Mesodermal cell (in vitro differentiated cells): Measurements from ENCODE around the gene SRPX2. TPM values are rescaled to one million over a fixed set of nuclear protein-coding genes. Genes with fewer than 3 reads are reported as not detected.

Source experiments
- H3K27ac ChIP-seq: 2 replicates; pipeline ENCODE4 v1.7.0; 2013; ENCODE audit warnings: mild to moderate bottlenecking, low read depth, low read length, moderate library complexity; ENCODE audit not compliant: severe bottlenecking
- H3K36me3 ChIP-seq: 2 replicates; pipeline ENCODE4 v1.7.1; 2013; ENCODE audit warnings: mild to moderate bottlenecking, low read length, moderate library complexity; ENCODE audit not compliant: control insufficient read depth, insufficient read depth
- H3K4me1 ChIP-seq: one replicate; pipeline ENCODE4 v1.7.1; 2013; ENCODE audit warnings: mild to moderate bottlenecking, low read length; ENCODE audit not compliant: insufficient read depth, control insufficient read depth, poor library complexity, severe bottlenecking
- H3K4me3 ChIP-seq: 2 replicates; pipeline ENCODE4 v1.7.0; 2013; ENCODE audit warnings: low read length, control low read depth, mild to moderate bottlenecking; ENCODE audit not compliant: insufficient read depth, poor library complexity, severe bottlenecking; ENCODE audit errors: extremely low read depth
- H3K9me3 ChIP-seq: 2 replicates; pipeline ENCODE4 v1.7.1; 2013; ENCODE audit warnings: mild to moderate bottlenecking, low read length, moderate library complexity; ENCODE audit not compliant: control insufficient read depth
- WGBS, 2 experiments: methylation state at CpG; one replicate each; pipeline ENCODE4 v1.1.5; 2013; ENCODE audit warnings: missing lambda C conversion rate in 2 of 2; ENCODE audit not compliant: insufficient coverage in 2 of 2; 5-methylcytosine and 5-hydroxymethylcytosine counted together
- polyA plus RNA-seq, 2 experiments: library from polyadenylated mRNA; stranded (reverse); fragments of 50-300 nt; gene quantifications; one replicate each; pipeline ENCODE4 v1.2.3, GENCODE V29; 2013

SRPX2 gene, protein sequence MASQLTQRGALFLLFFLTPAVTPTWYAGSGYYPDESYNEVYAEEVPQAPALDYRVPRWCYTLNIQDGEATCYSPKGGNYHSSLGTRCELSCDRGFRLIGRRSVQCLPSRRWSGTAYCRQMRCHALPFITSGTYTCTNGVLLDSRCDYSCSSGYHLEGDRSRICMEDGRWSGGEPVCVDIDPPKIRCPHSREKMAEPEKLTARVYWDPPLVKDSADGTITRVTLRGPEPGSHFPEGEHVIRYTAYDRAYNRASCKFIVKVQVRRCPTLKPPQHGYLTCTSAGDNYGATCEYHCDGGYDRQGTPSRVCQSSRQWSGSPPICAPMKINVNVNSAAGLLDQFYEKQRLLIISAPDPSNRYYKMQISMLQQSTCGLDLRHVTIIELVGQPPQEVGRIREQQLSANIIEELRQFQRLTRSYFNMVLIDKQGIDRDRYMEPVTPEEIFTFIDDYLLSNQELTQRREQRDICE
- 33.7 TPM for polyA plus RNA-seq (2013, experiment 1 of 2)
- 32.9 TPM for polyA plus RNA-seq (2013, experiment 2 of 2)

DNA sequence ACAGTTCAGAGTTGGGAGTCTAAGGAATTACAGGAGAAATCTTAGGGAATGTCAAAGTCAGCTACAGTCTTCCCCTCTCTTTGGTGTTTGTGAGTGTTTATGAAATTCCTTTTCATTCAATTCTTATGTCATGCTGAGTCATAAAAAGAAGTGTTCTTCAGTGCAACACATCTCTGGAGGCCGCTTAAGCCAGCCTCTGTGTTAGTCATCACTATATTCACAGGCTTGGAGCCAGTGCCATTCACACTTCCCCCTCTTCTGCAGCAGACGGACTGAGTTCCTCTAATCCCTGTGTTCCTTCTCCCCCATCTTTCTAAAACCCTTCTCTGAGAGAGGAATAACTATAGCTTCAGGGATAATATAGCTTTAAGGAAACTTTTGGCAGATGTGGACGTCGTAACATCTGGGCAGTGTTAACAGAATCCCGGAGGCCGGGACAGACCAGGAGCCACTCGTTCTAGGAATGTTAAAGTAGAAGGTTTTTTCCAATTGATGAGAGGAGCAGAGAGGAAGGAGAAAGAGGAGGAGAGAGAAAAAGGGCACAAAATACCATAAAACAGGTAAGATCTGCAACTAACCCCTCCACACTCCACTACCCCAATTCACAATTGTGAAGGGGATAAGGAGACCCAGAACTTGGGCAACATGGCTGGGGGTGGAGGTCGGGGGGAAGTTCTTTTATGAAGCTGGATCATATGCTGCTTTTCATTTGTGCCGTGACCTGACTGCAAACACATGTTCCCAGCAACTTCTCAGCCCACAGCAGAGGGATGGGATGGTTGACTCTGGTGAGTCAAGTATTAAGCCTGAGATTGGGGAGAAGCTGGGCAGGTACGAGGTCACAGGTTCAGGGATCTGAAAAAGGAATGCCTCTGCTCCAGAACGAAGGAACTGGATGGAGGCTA is at the start of gene SRPX2:
SRPX2 (plus strand) TSS at position 244 of the 905 bp plus-strand sequence. CDS start 2,124 bp downstream, outside the sequence.
- H3K36me3 ChIP-seq: no peaks in the 10 kb centered on the region
- WGBS, 2 experiments: 62 to 75% methylated on average over 4 to 6 of the region's 11 CpGs
- H3K27ac ChIP-seq: peak within 1 kb of the TSS; percentile 87
- H3K4me1 ChIP-seq: peaks cover 35% of the 10 kb centered on the region
- H3K9me3 ChIP-seq: no peaks in the 10 kb centered on the region
- H3K4me3 ChIP-seq: peak within 1 kb of the TSS; percentile 31

DNA sequence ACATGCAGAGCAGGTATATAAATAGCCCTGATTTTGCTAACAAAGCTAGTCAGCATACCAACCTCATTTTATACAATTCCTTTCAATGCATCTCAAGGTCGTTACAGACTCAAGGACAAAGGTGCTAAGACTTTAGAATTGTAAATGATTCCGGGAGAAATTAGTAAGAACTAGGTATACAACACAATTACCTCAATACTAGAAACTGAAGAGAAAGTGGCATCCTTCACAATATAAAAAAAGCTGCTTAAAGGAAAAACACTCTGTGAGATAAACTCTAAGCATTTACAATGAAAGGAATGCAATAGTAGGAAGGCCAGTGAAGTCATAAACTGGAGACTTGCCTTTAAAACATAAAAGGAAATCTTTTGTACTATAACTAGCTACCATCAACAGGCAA is 47.4 kb upstream of the SRPX2 start:
- no peaks in the 10 kb centered on the region for H3K9me3 ChIP-seq
- H3K27ac ChIP-seq: no peak overlapping the region
- no peaks in the 10 kb centered on the region for H3K36me3 ChIP-seq
- H3K4me1 ChIP-seq: no peaks in the 10 kb centered on the region
- no CpG with 5 or more reads among the region's 2 CpGs for whole genome bisulfite sequencing, 2 experiments
- H3K4me3 ChIP-seq: no peak overlapping the region

DNA sequence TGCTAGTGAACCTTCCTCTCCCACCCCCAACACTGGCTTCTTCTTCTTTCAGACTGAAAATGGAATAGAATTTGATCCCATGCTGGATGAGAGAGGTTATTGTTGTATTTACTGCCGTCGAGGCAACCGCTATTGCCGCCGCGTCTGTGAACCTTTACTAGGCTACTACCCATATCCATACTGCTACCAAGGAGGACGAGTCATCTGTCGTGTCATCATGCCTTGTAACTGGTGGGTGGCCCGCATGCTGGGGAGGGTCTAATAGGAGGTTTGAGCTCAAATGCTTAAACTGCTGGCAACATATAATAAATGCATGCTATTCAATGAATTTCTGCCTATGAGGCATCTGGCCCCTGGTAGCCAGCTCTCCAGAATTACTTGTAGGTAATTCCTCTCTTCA is 44.5 kb upstream of the SRPX2 start:
- H3K9me3 ChIP-seq: no peaks in the 10 kb centered on the region
- no peak overlapping the region for H3K4me3 ChIP-seq
- H3K4me1 ChIP-seq: no peaks in the 10 kb centered on the region
- no CpG with 5 or more reads among the region's 9 CpGs for WGBS, 2 experiments
- H3K36me3 ChIP-seq: no peaks in the 10 kb centered on the region
- no peak overlapping the region for H3K27ac ChIP-seq

DNA sequence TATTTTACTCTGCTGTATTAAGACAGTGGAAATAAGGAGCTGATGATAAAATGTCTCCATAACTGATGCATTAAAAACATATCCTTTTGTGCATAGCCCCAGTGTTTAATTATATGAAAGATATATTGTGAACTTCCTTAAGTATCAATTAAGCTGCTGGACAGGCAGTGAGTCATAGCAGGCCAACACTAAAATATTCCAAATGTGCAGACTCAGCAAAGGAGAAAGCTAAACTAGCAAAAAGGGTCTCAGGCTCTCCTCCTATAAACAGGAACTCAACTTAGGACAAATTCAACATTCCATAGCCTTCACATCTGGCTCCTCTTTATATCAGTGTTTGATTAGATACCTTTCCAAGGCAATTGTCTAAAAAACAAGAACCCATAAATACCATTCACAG is 43.7 kb upstream of the SRPX2 start:
- Histone ChIP-seq H3K36me3 (no peaks in the 10 kb centered on the region), H3K4me1 (no peaks in the 10 kb centered on the region), H3K4me3 (no peak overlapping the region), H3K27ac (no peak overlapping the region), H3K9me3 (no peaks in the 10 kb centered on the region)

DNA sequence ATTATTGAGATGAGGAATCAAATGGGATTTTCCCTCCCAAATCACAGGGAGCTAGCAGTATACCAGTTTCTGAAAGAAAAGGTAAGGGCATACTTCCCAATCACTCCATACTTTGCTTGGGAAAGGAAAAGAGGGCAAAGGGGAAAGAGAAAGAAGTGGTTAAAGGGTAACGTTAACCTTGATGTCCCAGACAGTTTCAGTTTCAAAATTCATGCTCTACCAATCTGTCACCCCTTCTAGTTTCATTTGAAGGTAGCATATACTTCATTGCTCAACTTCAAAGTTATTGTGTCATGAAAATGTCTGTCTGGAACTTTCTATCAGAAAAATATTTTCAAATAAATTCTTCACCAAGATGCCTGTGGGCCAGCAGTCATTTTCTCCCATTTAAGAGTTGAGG is 43.2 kb upstream of the SRPX2 start:
- Histone ChIP-seq H3K27ac (no peak overlapping the region), H3K4me3 (no peak overlapping the region), H3K36me3 (no peaks in the 10 kb centered on the region), H3K9me3 (no peaks in the 10 kb centered on the region), H3K4me1 (no peaks in the 10 kb centered on the region)
- WGBS, 2 experiments: no CpG with 5 or more reads among the region's 1 CpG

DNA sequence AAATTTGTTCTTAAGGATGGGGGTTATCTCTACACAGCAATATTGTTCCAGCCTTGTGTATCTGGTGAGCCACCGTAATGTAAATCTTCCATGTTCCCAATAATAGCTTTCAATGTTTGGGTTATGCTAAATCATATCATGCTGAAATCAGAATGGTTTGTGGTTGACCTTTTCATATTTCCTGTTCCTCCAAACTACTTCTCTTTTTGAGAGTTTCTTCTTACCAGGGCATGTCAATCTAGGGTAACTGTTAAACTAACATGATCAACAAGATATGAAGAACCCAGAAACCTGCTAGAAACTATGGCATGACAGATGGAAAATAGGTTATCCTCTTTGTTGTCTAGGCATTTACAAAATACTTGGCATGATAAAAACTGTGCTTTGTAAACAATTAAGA is 37.2 kb upstream of the SRPX2 start:
- Histone ChIP-seq H3K9me3 (no peaks in the 10 kb centered on the region), H3K4me1 (no peaks in the 10 kb centered on the region), H3K36me3 (no peaks in the 10 kb centered on the region), H3K4me3 (no peak overlapping the region), H3K27ac (no peak overlapping the region)
- no CpG with 5 or more reads among the region's 1 CpG for WGBS, 2 experiments

DNA sequence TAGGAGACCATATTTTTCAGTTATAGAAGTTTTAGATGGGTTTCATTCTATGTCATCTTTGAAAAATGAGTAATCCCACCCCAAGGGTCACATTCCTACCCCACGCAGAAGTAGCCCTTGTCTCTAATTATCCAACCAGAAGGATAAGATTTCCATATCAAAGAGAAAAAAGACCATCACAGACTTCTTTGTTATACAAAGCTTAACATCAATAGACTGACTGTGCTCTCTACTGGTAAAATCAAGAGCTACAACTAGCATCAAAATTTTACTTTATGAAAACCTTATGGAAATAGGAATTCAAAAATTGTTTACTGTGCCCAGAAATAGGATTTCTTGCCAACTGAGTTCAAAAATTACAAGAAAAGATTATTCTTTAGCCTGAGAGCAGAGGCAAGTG is 34.4 kb upstream of the SRPX2 start:
- Histone ChIP-seq H3K4me3 (no peak overlapping the region), H3K27ac (no peak overlapping the region), H3K4me1 (no peaks in the 10 kb centered on the region), H3K9me3 (no peaks in the 10 kb centered on the region), H3K36me3 (no peaks in the 10 kb centered on the region)
- no CpG with 5 or more reads among the region's 1 CpG for WGBS, 2 experiments

DNA sequence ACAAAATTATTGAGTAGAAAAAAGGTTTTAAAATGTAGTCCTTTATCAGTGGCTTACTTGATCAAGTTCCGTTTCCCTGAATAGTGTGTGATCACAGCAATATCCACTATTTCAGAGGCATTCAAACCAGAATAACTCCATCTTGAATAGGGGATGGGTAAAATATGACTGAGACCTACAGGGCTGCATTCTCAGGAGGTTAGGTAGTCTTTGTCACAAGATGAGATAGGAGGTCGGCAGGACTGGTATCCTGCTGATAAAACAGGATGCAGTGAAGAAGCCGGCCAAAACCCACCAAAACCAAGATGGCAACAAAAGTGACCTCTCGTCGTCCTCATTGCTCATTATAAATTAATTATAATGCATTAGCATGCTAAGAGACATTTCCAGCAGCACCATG is 32.0 kb upstream of the SRPX2 start:
- H3K4me3 ChIP-seq: no peak overlapping the region
- H3K9me3 ChIP-seq: no peaks in the 10 kb centered on the region
- no peaks in the 10 kb centered on the region for H3K36me3 ChIP-seq
- H3K27ac ChIP-seq: no peak overlapping the region
- no CpG with 5 or more reads among the region's 5 CpGs for WGBS, 2 experiments
- no peaks in the 10 kb centered on the region for H3K4me1 ChIP-seq

DNA sequence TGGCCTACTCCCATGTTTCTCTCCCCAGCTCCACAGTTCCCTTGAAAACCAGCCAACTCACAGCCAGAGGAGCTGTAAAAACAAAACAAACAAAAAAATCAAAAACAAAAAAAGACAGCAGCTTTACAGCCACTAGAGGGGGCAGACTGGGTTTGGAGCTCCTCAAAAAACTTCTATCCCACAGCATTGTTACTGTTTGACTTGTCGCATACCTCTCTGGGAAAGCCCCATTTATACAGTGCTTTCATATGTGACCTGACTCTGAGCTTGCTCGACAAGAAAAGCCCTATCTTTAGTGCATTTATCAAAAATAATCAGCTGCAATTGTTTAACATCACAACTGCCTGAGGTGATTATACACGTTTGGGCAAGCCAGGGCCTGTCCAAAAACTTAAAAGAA is 29.0 kb upstream of the SRPX2 start:
- H3K9me3 ChIP-seq: no peaks in the 10 kb centered on the region
- no CpG with 5 or more reads among the region's 3 CpGs for WGBS, 2 experiments
- H3K27ac ChIP-seq: no peak overlapping the region
- no peak overlapping the region for H3K4me3 ChIP-seq
- no peaks in the 10 kb centered on the region for H3K4me1 ChIP-seq
- no peaks in the 10 kb centered on the region for H3K36me3 ChIP-seq

DNA sequence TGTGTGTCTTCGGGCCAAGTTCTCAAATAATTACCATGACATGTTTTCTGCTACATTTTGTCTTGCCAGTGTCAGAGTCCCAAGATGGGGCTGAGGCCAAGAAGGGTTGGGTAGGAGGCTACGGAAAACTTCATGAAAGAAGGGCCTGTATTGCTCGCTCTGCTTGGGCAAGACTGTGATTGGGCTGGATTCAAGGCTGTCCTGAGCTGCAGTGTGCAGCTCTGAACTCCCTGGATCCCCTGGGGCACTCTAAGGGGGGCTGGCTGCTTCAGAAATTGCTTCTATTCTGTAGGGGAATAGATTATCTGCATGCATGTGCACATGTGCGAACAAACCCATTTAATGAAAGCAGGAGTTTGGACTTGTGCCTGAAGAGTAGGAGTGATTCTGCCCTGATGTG is 21.0 kb upstream of the SRPX2 start:
- Histone ChIP-seq H3K4me3 (no peak overlapping the region), H3K9me3 (no peaks in the 10 kb centered on the region), H3K4me1 (no peaks in the 10 kb centered on the region), H3K27ac (no peak overlapping the region), H3K36me3 (no peaks in the 10 kb centered on the region)
- WGBS, 2 experiments: 88 to 94% methylated on average over 2 of the region's 4 CpGs
